Ureter (tissue), 1 donor: ENCODE results near the gene PRICKLE2. TPM values are rescaled to one million over a fixed set of nuclear protein-coding genes. Genes with fewer than 3 reads are reported as not detected.

Experiments used
- DNase-seq: peaks from one replicate; pipeline ENCODE4 v3.0.0-alpha.2; 2020; ENCODE audit warnings: low spot score
- total RNA-seq: library from RNA; stranded (reverse); gene quantifications from one replicate; pipeline ENCODE4 v1.2.4, GENCODE V29; 2023
- donor health status: DM: yes; HTN: yes; CAD: no.

PRICKLE2 gene
- total RNA-seq, 1 donor from 2014 or later: 43.7 TPM

DNA sequence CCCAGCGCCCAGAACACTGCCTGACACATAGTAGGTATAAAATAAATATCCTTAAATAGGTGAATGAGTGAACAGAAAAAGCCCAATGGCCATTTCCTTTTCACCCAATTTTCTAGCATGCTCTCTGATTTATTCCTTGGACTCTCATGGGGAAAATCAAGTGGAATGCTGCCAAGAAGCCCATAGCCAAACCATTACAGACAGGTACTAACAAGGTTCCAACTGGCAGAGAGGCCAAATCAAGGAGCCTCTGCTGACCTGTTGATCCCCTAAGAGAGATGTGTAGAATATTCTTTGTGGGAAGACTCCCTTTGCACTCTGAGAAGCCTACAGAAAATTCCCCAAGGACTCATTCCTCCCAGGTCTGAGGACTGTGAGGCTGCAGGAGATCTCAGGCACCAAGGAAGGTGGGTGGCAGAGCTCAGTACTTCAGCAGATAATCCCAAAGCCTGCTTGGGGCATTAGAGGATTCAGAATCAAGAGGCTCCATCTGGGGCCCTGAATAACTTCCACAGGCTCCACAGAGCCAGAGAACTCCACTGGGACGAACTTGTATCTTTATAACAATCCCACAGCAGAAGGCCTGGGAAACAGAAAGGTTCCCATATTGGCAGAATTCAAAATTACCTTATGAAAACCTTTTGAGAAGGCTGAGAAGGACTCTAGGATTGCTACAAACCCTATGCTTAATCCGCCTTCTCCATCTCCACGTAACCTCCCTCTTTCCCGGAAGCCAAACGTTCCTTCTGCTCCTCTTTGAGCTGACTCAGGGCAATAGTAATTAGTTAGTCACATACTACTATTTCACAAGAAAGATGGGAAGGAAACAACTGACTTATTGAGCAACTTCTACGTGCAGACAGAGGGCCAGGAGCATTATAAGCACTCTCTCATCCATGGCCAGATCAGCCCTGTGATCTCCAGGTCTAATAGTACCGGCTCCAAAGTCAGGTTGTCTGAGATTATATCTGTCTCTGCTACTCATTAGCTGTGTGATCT, 34.5 kb downstream of the PRICKLE2 start:
- DNase-seq: no peak

DNA sequence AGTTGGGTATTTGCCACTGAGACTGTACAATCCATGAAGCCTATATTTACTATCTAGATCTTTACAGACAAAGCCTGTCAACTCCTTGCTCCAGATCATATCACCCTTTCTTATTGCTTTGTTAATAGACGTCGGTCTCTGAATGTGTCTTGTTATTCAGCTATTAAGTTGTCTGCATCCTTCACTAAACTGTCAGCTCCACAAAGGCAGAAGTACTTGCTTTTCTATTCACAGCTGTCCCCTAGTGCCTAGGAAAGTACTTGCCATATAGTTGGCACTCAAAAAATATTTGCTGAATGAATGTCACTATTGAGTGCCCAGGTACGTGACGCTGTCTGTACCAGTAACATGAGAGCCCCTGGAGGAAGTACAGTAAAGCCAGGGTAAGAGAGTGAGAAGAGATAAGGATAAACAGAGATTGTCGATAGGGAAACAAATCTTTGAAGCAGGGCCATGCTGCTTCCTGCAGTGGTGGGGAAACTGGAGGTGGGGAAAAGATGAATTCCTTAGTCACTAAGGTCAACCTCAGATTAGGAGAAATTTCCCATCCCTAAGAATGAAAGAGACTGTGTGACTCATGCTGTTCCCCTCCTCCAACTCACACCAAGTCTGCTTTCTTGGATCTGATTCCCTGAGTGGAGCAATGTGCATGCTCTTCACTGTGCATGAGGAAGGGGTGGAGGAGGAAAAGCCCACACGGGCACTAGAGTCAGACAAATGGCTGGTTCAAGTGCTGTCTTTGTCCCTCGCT, 36.3 kb downstream of the PRICKLE2 start:
- DNase-seq: no peak

DNA sequence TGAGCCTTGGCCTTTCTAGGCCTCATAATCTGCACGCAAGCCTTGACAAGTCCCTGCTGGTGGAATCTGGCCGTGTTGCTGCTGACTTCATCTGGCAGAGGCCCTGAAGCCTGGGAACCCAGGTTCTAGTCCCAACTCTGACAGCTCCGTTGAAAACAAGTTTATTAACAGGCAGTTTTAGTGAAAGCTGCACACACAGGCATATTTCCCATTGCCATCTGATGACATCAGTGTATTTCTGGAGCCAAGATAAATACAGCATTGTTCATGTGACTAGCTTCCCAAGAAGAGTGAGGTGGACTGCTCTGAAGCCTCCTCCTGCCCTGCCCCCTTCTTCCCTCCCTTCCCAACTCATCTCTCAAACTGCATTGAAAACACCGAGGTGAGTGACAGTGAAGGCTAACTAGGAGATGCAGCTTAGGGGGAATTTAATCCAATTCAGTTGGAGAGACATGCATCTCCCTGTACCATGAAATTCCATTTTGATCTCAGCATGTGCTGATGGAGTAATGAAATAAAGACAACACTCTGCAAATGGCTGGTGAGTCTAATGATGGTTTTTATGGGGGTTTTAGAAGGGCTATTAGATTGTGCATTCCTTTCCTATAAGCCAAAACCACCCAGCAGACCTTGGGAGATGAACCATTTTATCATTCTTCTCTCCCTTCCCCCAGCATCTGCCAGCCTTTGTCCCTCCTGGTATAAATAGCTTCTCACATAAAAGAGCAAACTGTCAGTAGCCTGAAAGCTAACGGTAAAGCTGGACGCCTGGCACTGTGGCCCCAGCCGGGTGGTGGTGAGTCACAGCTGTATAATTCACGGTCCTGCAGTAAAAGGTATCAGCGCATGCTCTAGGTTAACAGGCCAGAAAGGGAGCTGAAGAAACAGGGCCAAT, 38.0 kb downstream of the PRICKLE2 start:
- DNase-seq: peak; percentile 72

DNA sequence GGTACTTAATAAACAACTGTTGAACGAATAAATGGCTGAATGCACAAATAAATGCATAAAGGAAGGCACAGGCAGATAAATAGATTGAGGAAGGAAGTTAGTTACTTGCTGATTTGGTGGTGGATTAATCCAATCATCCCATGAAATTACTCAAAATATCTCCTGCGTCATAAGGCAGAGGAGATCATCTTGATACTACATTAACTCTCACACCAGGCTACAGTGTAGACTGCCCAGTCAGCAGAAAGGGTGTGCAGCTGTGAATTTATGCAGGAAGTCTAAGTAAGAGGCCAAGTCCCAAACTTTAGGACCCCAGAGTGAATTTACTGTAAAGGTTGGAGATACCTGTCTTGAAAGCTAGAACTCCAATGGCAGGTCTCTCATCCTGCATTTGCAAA, 38.6 kb downstream of the PRICKLE2 start:
- no peak for DNase-seq

DNA sequence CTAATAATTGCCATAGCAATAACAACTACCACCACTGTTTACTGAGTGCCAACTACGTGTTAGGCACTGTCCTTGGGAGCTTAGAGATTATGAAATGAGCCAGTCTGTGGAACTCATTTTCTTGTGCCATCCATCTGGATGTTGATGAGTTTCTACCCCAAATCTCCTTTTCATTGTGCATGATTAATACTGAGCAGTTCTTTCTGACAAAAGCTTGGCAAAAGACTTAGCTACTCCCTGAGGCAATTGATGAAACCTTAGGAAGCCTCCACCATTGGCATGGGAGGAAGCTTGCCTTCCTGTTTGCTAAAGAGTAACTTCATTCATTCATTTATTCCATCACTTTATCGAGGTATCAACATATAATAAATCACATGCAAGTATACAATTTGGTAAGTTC, 39.8 kb downstream of the PRICKLE2 start:
- DNase-seq: no peak

DNA sequence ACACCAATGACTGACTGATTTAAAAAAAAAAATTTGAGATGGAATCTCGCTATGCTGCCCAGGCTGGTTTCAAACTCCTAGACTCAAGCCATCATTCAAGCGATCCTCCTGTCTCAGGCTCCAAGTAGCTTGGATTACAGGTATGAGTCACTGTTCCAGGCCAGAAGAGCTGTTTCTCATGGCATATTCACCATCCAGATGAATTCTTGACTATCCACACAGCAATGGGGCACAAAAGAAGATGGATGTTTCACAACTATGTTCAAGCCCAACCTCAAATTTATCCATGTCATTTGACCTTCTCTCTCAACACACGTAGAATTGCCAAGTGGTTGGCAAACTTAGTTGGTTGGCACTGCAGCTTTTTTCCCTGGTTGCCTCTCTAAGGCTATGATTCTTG, 40.6 kb downstream of the PRICKLE2 start:
- no peak for DNase-seq

DNA sequence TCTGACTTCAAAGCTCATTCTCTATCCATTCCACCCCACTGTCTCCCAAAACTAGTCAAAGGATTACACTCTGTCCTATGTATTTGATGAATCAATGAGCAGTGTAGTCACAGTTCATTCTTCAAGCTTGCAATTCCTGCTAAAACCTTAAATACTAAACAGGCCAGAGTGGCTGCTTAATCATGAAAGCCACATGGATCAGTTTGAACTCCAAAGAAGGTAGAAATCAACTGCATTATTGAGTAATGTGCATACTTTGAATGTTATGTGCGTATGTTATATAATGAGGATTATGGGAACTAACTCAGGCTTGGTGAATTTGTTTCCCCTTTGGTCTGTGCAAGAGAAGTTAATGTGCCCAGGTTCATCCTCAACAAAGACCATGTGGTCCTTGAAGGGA, 45.4 kb downstream of the PRICKLE2 start:
- no peak for DNase-seq

DNA sequence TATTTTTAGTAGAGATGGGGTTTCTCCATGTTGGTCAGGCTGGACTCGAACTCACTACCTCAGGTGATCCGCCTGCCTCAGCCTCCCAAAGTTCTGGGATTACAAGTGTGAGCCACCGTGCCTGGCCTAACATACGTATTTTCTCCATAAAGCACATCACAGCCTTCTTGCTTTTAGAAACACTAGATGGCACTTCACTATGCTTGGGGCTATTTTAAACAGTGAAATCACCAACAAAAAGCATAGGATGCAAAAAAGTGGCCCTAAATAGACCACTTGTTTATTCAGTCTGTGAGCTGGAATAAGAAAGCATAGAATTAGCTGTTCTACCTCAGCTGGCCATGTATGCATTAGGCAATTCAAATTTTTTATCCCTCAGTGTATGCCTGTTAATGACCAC, 46.0 kb downstream of the PRICKLE2 start:
- no peak for DNase-seq

DNA sequence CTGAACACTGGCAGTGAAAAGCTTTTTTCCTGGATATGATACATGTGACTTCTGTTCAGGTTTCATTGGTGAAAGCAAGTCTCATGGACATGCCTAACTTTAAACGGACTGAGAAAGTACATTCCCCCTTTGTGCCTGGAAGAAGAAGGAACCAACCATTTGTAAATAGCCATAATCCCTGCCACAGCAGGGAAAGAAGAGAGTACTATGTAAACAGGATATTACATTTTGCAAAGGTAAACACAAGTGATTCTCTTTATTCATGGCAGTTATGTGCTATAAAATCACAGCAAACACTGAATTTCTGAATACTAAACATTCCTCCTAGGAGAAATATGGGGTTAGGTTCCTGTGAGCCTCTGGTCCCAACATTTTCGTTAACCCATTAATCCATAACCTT, 46.8 kb downstream of the PRICKLE2 start:
- DNase-seq: no peak

DNA sequence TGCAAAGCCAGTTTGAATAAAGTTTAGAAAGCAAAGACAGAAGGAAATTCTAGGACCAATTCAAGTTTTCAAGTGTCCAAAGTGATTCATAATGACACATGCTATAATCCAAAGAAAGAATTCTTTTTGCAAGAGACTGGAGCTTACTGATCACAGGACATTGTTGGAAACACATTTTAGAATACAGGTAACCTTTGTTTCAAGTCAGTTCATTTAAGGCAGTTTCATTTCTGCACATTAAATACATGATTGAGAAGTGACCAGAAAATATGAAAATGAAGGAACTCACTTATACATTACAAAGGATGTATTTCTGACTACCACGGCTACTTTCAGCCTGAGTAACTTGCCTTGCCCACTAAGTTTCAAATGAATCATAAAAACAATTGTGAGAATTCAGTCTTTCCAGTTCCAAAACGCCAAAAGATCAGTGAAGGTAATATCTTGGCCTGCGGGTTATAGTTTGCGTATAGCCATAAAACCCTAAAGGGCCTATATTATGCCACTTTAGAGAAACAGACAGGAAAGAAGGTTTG, 48.7 kb downstream of the PRICKLE2 start:
- DNase-seq: no peak

DNA sequence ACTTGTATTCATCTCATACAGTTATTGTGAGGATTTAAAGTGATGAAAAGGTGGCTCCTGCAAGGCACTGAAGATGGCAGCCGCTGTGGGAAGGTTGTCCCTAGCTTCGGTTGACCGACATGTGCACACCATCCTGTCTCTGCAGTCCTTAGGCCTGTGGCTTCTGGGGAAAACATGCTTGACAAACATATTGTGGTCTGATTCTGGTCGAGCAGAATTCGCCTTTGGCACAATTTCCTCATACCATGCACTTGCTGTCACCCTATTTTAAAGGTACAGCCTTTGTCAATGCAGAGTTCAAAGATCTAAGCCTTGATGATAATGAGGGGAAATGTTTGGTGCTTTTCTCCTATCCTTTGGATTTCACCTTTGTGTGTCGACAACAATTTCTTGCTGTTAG, 50.9 kb downstream of the PRICKLE2 start:
- no peak for DNase-seq

DNA sequence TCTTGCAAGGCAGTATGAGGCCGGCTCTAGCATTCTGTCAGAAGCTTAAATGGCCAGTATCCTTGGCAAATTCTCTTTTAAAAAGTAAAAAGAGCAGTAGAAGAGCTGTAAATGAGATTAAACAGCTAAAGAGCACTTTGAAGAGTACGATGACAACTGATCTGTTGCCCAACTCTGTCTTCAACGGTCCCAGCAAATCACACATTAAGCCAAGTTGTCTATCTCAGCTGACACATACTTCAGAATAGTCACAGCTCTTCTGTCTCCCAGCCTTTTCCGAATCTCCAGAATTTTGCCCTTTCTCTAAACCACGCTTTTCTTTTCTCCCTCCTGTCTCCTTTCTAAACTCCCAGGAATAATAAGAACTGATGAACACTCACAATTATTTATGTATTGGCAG, 51.7 kb downstream of the PRICKLE2 start:
- DNase-seq: no peak

DNA sequence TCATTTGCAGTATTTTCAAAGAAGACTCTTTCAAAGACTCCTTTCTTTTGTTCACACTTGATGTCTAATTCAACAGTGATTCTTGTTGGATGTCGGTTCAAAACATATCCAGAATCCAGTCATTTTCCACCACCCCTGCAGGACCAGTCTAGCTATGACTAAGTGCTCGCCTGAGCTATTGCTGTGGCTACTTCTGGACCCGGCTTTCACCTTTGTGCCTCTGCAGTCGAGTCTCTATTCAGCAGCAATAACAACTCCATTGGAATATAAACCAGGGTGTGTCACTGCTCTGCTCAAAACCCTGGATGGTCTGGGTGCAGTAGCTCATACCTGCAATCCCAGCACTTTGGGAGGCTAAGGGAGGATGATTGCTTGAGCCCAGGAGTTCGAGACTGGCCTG, 55.0 kb downstream of the PRICKLE2 start:
- DNase-seq: no peak

DNA sequence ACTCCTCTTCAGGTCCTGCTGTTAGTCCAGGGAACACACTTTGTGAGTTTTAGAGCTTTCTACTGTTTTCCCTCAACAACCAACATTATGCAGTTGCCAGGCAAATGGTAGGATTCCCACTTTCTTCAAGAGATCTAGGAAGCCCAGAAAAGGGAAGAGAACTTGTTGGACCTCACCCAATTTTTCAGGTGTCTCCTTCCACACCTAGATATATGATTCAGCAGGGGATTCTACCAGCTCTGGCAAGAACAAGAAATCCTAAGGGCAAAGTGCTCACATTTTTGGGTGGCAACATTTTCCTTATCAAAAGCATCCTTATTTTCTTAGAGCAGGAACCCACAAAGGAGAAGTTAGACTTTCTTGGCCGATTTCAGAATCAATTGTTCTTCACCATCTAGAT, 57.4 kb downstream of the PRICKLE2 start:
- DNase-seq: no peak

DNA sequence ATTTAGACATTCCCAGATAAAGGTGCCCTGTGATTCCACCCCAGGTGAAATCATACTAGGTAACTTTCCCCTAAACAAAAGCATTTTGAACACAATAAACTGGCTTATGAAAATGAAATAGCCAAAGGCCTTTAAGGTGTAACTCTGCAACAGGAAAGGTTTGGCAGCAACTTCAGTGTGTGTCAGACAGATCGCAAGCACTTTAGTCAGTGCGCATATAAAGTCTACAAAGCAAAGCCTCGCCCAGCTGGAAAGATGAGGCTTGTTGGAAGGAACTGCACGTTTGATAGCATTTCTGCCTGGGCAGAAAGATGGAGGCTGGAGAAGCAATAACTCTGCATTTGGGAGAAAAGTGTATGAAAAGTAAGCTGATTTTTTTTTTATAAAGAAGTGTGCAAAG, 57.9 kb downstream of the PRICKLE2 start:
- no peak for DNase-seq

DNA sequence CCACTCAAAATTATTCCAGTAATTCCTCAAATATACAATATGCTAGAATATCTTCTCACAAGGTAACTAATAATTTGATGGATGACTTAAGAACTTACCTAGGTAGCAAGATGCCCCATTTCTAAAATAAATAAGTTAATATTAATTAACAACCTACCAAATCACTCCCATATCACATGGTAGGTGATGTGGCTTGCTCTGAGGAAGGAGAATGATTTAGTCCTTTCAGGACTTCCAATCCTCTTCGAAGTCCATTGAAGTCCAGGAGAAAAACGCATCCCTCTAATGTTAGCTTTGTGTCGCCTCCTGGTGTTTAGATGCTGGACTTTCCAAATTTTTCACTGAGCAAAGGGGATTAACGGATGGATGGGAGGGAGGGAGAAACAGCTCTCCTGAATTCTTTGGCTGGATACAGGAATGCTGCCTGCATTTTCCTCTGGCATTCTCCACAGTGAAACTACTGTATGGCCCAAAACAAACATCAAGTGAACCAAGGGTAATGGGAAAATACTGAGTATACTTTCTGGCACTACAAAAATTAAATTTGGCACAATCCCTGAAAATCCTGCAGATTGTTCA, 58.6 kb downstream of the PRICKLE2 start:
- no peak for DNase-seq

DNA sequence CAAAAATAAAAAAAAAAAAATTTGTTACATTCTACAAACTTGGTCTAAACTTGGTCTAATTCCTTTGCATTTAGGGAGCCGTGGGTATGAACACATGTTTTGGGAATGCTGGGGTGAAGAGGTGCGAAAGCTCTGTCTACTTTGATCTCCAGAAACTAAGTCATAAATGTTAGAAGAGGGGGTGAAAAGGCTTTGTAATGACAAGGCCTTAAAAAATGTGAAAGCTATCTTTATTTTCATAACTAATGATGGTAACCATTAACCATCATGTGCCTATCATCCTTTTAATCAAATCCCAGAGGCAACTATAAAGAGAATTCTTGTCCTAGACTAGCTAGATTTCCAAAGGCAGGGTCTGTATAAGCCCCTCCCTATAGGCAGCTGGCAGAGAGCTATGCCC, 60.9 kb downstream of the PRICKLE2 start:
- no peak for DNase-seq

DNA sequence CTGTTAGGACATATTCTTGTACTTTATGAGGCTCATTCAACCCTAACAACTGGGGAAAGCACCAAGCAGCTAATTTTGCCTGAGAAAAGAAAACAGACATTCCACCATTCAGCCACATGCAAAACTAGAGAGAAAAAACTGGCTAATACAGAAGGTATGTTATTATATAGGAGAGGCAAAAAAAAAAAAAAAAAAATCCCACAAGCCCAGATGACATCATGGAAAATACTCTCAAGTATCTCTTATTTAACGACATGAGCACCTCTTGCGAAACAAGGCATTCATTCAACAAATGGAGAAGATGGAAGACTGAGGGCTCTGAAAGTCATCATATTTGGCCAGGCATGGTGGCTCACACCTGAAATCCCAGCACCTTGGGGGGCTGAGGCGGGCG, 61.5 kb downstream of the PRICKLE2 start:
- DNase-seq: no peak

DNA sequence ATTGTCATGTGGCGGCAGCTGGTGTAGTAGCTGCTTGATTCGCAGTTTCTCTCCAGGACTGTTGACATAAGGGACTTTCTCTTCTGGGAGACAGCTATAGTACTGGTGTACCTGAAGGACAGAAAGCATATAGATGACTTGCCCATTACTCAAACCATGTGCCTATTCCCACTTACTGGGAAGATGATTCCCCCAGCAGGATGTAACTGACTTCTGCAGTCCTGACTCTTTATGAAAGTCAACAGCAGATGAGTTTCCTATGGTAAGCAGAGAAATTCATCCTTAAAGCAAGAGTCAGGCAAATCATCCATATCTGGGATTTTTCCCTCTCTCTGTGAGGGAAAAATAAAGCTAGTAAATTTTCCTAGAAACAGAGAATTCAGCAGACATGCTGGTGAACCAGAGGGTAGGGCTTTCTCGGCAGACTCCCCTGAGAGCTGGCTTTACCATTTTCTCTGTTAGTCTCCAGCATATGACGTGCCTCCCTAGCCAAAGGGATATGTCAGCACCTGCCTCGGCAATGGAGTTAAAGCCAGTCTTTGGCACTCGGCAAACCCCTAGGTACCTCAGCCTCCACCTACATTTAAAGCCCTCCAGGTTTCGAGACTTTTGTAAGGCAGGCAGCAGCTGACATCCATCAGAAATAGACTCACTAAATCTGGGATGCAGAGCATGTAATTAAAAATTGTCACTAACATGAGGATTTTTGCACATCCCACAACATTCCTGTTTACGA, 62.1 kb downstream of the PRICKLE2 start:
- DNase-seq: no peak

DNA sequence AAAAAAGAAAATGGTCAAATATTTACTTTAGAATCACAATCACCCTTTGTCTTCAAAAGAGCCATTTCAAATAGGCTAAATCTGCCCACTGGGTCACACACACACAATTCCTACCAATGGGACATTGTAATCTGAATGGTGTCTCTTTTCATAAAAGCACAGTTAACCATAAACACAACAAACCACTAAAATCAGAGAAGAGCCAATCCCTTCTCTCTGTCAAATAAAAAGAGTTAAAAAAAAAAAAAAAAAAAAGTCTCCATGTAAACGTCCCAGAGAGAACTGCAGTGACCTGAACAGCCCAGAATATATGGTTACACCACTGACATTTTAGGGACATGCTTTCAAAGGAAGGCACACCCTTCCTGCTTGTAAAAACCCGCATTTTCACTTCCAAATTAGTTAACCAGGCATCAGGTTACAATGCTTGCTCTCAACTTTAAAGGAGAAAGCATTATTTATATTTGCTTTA, 63.7 kb downstream of the PRICKLE2 start:
- DNase-seq: no peak
